WTC11 (cell line): Measurements from ENCODE around the gene ST6GALNAC3. TPM values are rescaled to one million over a fixed set of nuclear protein-coding genes. Genes with fewer than 3 reads are reported as not detected.
"Not testable (repeated sequence)": the region's sequence is repeated elsewhere in the genome, so short reads cannot be mapped to it uniquely, and the experiment has no call there.

Source experiments
- ATAC-seq: fragments of 200-7000 bp; cut with Tn5 transposase; 2 replicates; pipeline ENCODE4 v1.10.0; 2021; ENCODE audit warnings: mild to moderate bottlenecking, moderate library complexity
- CTCF ChIA-PET: fragments of 300-600 bp; sonication (Branson Sonifier 250); formaldehyde crosslinking; loops from one replicate; lab custom pipeline; 2021; ENCODE audit warnings: antibody characterized with exemption; lab: Charles Lee
- POLR2A ChIA-PET: fragments of 350-600 bp; sonication (Branson Sonifier 250); formaldehyde crosslinking; loops from one replicate; lab custom pipeline; 2021; ENCODE audit warnings: antibody characterized with exemption; lab: Charles Lee
- DNase-seq: peaks from one replicate; pipeline ENCODE4 v3.0.0; 2021; ENCODE audit warnings: low spot score
- H3K27ac Mint-ChIP-seq: 2 replicates; pipeline ENCODE4 v1.8.0; 2021; ENCODE audit warnings: mixed read lengths
- H3K27me3 Mint-ChIP-seq: 2 replicates; pipeline ENCODE4 v1.8.0; 2021; ENCODE audit warnings: low read depth, mild to moderate bottlenecking, moderate library complexity, mixed read lengths
- H3K36me3 Mint-ChIP-seq: 2 replicates; pipeline ENCODE4 v1.8.0; 2021; ENCODE audit warnings: mixed read lengths
- H3K4me1 Mint-ChIP-seq: 2 replicates; pipeline ENCODE4 v1.8.0; 2022; ENCODE audit warnings: mixed read lengths
- H3K4me3 Mint-ChIP-seq: 2 replicates; pipeline ENCODE4 v1.8.0; 2021; ENCODE audit warnings: mild to moderate bottlenecking, moderate library complexity, mixed read lengths
- H3K9me3 Mint-ChIP-seq: 2 replicates; pipeline ENCODE4 v1.8.0; 2021; ENCODE audit warnings: mixed read lengths
- AR ChIP-seq: fragments of 250-450 bp; sonication (Bioruptor Pico); IDR thresholded peaks from 2 replicates; pipeline ENCODE4 v1.9.0; 2021; ENCODE audit warnings: mild to moderate bottlenecking
- ATF1 ChIP-seq: sonication (generic); formaldehyde crosslinking; IDR thresholded peaks from 2 replicates; pipeline ENCODE4 v1.8.1; 2023; ENCODE audit warnings: mild to moderate bottlenecking, moderate library complexity, missing genetic modification reagents
- CTCF ChIP-seq: fragments of 200-600 bp; IDR thresholded peaks from 2 replicates; pipeline ENCODE4 v1.8.0; 2022; ENCODE audit warnings: antibody characterized with exemption
- E2F1 ChIP-seq: sonication (generic); formaldehyde crosslinking; IDR thresholded peaks from 2 replicates; pipeline ENCODE4 v1.8.0; 2022; ENCODE audit warnings: mild to moderate bottlenecking, missing genetic modification reagents
- ELF4 ChIP-seq: sonication (generic); formaldehyde crosslinking; IDR thresholded peaks from 2 replicates; pipeline ENCODE4 v1.8.1; 2022; ENCODE audit warnings: low read depth, mild to moderate bottlenecking, moderate library complexity, missing genetic modification reagents
- FOXP1 ChIP-seq: sonication (generic); formaldehyde crosslinking; IDR thresholded peaks from 2 replicates; pipeline ENCODE4 v1.8.0; 2022; ENCODE audit warnings: missing genetic modification reagents, mild to moderate bottlenecking, moderate library complexity, borderline replicate concordance
- GABPB1 ChIP-seq: sonication (generic); formaldehyde crosslinking; IDR thresholded peaks from 2 replicates; pipeline ENCODE4 v1.8.1; 2023; ENCODE audit warnings: mild to moderate bottlenecking, missing genetic modification reagents
- MLX ChIP-seq: sonication (generic); formaldehyde crosslinking; IDR thresholded peaks from 2 replicates; pipeline ENCODE4 v1.8.1; 2023; ENCODE audit warnings: mild to moderate bottlenecking, missing genetic modification reagents, moderate library complexity
- SP1 ChIP-seq: sonication (generic); formaldehyde crosslinking; conservative IDR thresholded peaks from 2 replicates; pipeline ENCODE4 v1.8.1; 2022; ENCODE audit warnings: missing genetic modification reagents
- TEAD1 ChIP-seq: sonication (generic); formaldehyde crosslinking; IDR thresholded peaks from 2 replicates; pipeline ENCODE4 v1.8.0; 2022; ENCODE audit warnings: mild to moderate bottlenecking, missing genetic modification reagents
- ZBTB21 ChIP-seq: sonication (generic); formaldehyde crosslinking; IDR thresholded peaks from 2 replicates; pipeline ENCODE4 v1.8.1; 2023; ENCODE audit warnings: mild to moderate bottlenecking, missing genetic modification reagents, borderline replicate concordance
- ZMAT4 ChIP-seq: fragments of 250-450 bp; sonication (Bioruptor Pico); IDR thresholded peaks from 2 replicates; pipeline ENCODE4 v1.9.0; 2021; ENCODE audit warnings: mild to moderate bottlenecking
- ZNF121 ChIP-seq: sonication (generic); formaldehyde crosslinking; IDR thresholded peaks from 2 replicates; pipeline ENCODE4 v1.8.0; 2023; ENCODE audit warnings: missing genetic modification reagents
- ZNF263 ChIP-seq: sonication (generic); formaldehyde crosslinking; IDR thresholded peaks from 2 replicates; pipeline ENCODE4 v1.8.1; 2022; ENCODE audit warnings: low read depth, mild to moderate bottlenecking, moderate library complexity, missing genetic modification reagents
- ZNF317 ChIP-seq: sonication (generic); formaldehyde crosslinking; IDR thresholded peaks from 2 replicates; pipeline ENCODE4 v1.8.1; 2023; ENCODE audit warnings: low read depth, mild to moderate bottlenecking, moderate library complexity, missing genetic modification reagents, borderline replicate concordance
- ZNF512 ChIP-seq: sonication (generic); formaldehyde crosslinking; IDR thresholded peaks from 2 replicates; pipeline ENCODE4 v1.8.1; 2022; ENCODE audit warnings: missing genetic modification reagents, borderline replicate concordance
- total RNA-seq: library from RNA; stranded (reverse); gene quantifications from 3 replicates; pipeline ENCODE4 v1.2.3, GENCODE V29; 2021
- TF ChIP-seq, protein P1 (sequence below): sonication (generic); formaldehyde crosslinking; conservative IDR thresholded peaks from 2 replicates; pipeline ENCODE4 v1.8.1; 2023; ENCODE audit warnings: mild to moderate bottlenecking, low read depth, missing genetic modification reagents, moderate library complexity
- TF ChIP-seq, protein P2 (sequence below): sonication (generic); formaldehyde crosslinking; IDR thresholded peaks from 2 replicates; pipeline ENCODE4 v1.8.0; 2022; ENCODE audit warnings: mild to moderate bottlenecking, missing genetic modification reagents

Gene ST6GALNAC3
- total RNA-seq, 1 experiment from 2014 or later, result 11.9 TPM

- TF ChIP-seq ZBTB21 (CRISPR knock-in tag), result no peak
- no peak for TF ChIP-seq ZNF317 (CRISPR knock-in tag)
- no peak for TF ChIP-seq TEAD1 (CRISPR knock-in tag)
- no peak for TF ChIP-seq ATF1 (CRISPR knock-in tag)
- no peak for TF ChIP-seq CTCF
- TF ChIP-seq ZNF121, result no peak
- no peak for TF ChIP-seq E2F1 (CRISPR knock-in tag)
- TF ChIP-seq MLX (CRISPR knock-in tag), result no peak
- TF ChIP-seq ZNF512 (CRISPR knock-in tag), result no peak
Measured at GRCh38 chr1:76644139-76644538, 569.6 kb downstream of the ST6GALNAC3 start (continued).

- CTCF ChIA-PET, H3K4me1 Mint-ChIP-seq, DNase-seq, H3K4me3 Mint-ChIP-seq, H3K27me3 Mint-ChIP-seq, H3K27ac Mint-ChIP-seq, POLR2A ChIA-PET, ATAC-seq: not testable (repeated sequence)
- Mint-ChIP-seq H3K9me3 (peaks cover 27% of the 10 kb centered on the region), H3K36me3 (peaks cover 18% of the 10 kb centered on the region)
Measured at GRCh38 chr1:76652860-76653259, 578.3 kb downstream of the ST6GALNAC3 start.

DNA sequence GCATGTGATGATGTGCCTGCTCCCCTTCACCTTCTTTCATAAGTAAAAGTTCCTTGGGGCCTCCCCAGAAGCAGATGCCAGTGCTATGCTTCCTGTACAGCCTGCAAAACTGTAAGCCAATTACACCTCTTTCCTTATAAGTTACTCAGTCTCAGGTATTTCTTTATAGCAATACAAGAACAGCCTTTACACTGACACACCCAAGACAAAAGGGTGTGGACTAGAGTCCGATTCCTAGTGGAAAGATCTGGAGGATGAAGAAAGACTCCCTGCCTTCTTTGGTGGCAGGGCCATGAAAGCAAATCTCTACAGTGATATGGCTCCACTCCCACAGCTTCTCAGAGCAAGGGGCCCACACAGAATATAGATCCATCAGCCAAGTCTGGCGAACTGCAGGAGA lies 583.1 kb downstream of the ST6GALNAC3 start:
- ChIA-PET POLR2A (no interaction called here), CTCF (no interaction called here)
- peaks cover 20% of the 10 kb centered on the region for H3K9me3 Mint-ChIP-seq
- H3K27ac Mint-ChIP-seq, result no peak overlapping the region
- no peaks in the 10 kb centered on the region for H3K27me3 Mint-ChIP-seq
- no peak for ATAC-seq
- H3K4me1 Mint-ChIP-seq, result no peaks in the 10 kb centered on the region
- no peak for DNase-seq
- no peak overlapping the region for H3K4me3 Mint-ChIP-seq
- peaks cover 4% of the 10 kb centered on the region; the same call in 1 of the 2 replicates for H3K36me3 Mint-ChIP-seq
- TF ChIP-seq SP1 (no peak), FOXP1 (CRISPR knock-in tag) (no peak), ZMAT4 (CRISPR knock-in tag) (no peak), AR (no peak), ELF4 (no peak), GABPB1 (CRISPR knock-in tag) (no peak), ZNF263 (no peak), CTCF (no peak)
- TF ChIP-seq, protein P1, sequence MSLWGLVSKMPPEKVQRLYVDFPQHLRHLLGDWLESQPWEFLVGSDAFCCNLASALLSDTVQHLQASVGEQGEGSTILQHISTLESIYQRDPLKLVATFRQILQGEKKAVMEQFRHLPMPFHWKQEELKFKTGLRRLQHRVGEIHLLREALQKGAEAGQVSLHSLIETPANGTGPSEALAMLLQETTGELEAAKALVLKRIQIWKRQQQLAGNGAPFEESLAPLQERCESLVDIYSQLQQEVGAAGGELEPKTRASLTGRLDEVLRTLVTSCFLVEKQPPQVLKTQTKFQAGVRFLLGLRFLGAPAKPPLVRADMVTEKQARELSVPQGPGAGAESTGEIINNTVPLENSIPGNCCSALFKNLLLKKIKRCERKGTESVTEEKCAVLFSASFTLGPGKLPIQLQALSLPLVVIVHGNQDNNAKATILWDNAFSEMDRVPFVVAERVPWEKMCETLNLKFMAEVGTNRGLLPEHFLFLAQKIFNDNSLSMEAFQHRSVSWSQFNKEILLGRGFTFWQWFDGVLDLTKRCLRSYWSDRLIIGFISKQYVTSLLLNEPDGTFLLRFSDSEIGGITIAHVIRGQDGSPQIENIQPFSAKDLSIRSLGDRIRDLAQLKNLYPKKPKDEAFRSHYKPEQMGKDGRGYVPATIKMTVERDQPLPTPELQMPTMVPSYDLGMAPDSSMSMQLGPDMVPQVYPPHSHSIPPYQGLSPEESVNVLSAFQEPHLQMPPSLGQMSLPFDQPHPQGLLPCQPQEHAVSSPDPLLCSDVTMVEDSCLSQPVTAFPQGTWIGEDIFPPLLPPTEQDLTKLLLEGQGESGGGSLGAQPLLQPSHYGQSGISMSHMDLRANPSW, result no peak
- TF ChIP-seq, protein P2, sequence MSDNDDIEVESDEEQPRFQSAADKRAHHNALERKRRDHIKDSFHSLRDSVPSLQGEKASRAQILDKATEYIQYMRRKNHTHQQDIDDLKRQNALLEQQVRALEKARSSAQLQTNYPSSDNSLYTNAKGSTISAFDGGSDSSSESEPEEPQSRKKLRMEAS (CRISPR knock-in tag), result no peak
